GM19395 (cell line): ENCODE data around the gene SPINK1.
"Not testable (repeated sequence)": the region's sequence is repeated elsewhere in the genome, so short reads cannot be mapped to it uniquely, and the experiment has no call there.

Source experiments
- ATAC-seq: cut with Tn5 transposase; IDR thresholded peaks from one replicate; pipeline ENCODE4 v1.9.1; 2021; ENCODE audit warnings: mild to moderate bottlenecking, moderate library complexity; ENCODE audit not compliant: unreplicated experiment

The SPINK1 gene

DNA sequence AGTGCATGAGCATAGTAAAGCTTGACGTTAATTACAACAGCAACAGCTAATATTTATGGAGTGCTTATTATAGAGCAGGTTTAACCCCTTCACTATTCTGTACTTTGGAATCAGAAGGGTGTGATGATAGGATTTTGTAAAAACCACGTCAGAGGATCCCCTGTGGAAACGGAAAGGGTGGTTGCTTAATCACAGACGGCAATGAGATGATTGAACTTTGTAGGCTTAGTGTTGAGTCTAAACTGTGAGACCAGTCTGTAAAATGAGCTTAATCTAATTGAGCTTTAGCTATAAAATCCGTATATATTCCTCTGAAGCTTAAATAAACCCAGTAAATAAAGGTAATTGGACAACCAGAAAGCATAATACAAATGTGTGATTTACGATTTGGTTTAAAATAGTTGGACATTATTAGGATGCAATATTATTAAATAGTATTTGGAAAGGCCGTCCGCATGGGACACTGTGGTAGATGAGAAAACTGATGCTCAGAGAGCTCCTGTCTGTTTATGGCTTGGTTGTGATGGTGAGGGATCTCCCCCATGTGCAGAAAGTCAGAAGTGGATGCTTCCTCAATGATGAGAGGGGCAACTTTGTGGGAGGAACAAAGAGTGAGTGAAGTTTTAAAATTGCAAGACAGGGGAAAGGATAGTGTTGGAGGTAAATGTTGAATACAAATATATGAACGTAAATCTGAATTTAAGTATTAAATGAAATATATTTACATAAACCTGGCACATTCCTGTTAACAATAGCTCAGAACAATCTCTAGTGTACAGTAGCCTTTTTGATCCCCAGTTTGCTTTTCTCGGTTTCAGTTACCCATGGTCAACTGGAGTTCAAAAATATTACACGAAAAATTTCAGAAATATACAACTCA, 23.7 kb upstream of the SPINK1 start:
- ATAC-seq: no peak

- ATAC-seq: no peak
Measured at GRCh38 chr5:147854331-147854730, 22.9 kb upstream of the SPINK1 start.

DNA sequence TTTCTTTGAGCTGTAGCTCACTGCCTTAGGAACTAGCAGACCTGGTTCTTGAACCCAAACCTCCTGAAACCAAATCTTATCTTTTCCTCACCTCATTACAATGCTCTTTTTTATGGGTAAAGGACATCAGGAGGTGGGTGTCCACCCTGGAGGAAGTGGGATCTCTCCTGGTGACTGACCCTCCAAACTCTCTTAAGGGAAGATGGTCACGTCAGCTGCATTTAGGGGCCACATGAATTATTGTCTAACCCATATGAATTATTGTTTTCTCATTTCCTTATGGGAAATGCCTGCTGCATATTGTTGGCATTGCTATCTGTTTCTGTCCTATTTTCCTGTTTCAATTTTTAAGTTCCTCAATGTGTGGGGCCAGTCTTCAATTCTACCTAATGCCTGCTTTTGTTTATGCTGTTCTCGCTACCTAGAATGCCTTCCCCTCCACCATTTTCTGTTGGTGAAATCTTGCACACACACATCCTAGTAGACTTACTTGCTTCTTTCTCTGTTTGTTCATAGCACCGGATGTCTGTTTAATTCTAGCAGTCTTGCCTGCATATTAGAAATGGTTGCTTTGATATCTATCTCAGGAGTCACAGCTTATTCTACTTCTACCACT, 22.0 kb upstream of the SPINK1 start:
- ATAC-seq: no peak

DNA sequence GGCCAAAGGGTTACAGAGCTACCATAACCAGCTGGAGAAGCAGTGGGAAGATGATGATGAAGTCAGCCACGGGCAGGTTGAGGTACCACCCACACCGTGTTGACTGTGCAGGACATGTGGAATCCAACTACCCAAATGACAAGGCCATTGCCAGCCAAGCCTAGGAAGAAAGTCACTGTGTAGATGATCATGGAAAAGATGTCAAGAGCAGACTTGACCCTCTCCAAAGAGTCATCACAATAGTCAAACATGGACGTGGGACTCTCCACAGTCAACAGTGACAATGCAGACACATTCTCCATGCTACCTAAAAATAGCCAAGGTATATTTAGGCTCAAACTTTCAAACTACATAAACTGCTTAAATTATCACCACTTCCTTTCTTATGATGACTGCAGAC, 20.9 kb upstream of the SPINK1 start:
- no peak for ATAC-seq

DNA sequence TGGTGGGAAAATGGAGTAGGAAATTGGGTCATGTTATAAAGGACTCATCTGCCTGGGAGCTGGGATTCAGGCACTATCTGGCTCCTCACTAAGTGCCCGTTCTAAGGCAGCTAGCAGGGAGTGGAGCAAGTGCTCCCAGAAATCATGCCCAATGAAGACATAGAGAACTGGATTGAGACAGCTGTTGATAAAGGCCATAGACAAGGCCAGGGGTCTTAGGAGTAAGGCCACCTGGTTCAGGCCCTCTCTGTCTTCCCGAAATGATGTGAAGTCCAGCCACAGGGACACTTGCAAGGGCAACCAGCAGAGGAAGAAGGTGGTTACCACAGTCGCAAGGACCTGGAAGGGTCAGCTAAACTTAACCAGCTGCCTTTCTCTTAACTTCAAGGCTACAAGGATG, 20.1 kb upstream of the SPINK1 start:
- ATAC-seq: no peak

GRCh38 chr5:147849226-147849625, 17.8 kb upstream of the SPINK1 start:
- no peak for ATAC-seq

DNA sequence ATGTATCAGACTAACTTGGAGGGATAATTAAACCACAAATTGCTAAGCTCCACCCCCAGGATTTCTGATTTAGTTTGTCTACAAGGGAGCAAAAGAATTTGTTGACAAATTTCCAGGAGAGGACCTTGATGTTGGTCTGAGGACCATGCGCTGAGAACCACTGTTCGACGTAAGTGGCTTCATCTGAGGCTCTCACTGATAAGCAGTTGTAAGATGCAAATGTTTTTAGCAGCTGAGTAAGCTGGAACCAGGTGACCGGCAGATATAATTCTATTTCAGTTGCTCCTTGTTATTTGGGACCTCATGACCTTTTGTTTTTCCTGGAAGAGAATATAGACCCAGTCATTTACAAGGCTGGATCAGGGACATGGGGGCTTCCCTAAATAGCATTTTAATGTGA, 14.1 kb upstream of the SPINK1 start:
- ATAC-seq: no peak

GRCh38 chr5:147844846-147845245, 13.4 kb upstream of the SPINK1 start:
- ATAC-seq: no peak

GRCh38 chr5:147842869-147843268, 11.4 kb upstream of the SPINK1 start:
- no peak for ATAC-seq

DNA sequence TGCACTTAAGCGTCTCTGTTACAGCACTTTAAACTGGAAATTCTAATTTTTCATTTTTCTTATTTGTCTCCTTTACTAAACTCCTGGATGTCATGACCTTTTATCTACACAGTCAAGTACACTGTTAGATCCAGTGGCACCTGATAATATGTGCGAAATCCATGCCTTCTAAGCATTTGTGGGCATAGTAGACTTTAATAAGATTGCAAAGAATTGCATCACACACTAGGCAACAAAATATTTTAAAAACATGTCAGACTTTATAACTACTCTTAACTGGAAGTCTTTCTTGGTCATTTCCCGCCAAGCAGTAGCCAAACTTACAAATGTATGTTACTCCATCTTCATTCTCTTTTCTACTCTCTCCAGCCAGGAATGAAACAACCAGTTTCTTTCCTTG, 5.0 kb upstream of the SPINK1 start:
- no peak for ATAC-seq

DNA sequence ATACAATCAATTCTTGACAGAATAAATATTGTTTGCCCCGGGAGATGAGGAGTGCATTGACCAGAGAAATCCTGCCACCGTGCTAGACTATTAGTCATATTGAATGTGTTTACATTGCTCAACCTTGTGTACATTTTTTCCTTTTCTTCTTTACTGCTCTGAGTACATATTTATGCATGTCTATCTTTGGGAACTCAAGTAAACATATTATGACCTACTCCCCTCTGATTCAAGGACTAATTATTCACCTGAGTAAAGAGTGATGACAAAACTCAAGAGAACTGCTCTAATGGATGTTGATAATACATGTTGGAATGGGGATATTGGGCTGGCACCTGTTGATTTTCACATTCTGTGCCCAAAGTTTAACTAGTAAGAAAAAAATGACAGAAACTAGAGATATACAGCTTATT, 3.9 kb upstream of the SPINK1 start:
- ATAC-seq: no peak

DNA sequence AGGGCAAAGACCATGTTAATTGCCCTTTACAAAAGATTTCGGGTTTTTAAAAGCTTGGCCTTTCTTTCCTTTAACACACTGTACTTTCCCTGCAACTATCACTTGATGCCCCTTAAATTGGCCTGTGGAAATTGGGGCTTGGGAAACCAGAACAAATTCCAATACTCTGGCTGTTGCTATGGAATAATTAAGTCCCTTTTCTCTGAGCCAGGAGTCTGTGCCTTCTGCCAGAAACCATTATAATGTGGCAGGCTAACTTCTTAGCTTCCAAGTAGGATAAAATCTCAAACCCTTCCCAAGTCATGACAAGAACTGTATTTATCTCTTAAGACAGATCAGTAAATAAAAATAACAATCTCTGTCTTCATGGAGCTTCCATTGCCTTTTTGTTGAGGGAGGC, 1.1 kb upstream of the SPINK1 start:
- no peak for ATAC-seq

- ATAC-seq: no peak
Measured at GRCh38 chr5:147830035-147830434, 1.4 kb downstream of the SPINK1 start.

DNA sequence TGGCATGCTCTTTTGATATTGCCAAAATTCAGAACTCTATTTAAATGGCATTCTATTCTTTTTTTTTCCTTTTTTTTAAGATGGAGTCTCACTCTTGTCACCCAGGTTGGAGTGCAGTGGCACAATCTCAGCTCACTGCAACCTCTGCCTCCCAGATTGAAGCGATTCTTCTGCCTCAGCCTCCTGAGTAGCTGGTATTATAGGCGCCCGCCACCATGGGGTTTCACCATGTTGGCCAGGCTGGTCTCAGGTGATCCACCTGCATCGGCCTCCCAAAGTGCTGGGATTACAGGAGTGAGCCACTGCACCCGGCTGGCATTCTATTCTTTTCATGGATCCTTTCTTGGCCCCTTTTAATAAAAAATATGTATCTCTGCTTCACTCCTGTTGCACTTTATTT, 4.5 kb downstream of the SPINK1 start:
- not testable (repeated sequence) for ATAC-seq

DNA sequence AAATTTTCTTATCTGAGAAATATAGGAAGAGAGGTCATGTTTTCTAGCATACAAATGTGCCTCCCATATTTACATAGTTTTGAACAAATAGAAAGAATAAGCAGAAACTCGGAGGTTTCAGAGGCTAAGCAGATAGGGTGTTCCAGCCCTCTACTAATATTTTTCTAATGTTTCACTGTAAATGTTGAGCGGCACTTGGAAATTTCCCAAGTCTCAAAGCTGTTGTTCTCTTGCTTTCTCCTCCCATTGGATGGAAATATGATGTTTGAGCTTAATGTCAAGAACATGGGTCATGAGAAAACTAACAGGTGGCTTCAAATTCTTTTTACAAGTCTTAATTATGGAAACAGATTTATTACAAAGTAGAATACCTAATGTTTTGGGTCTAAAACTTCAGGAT, 5.1 kb downstream of the SPINK1 start:
- no peak for ATAC-seq

- peak; percentile 94 for ATAC-seq
Measured at GRCh38 chr5:147822686-147823491, 8.6 kb downstream of the SPINK1 start.

- peak; percentile 16 for ATAC-seq
Measured at GRCh38 chr5:147822222-147822621, 9.2 kb downstream of the SPINK1 start.

- no peak for ATAC-seq
Measured at GRCh38 chr5:147821766-147822165, 9.7 kb downstream of the SPINK1 start.

- ATAC-seq: no peak
Measured at GRCh38 chr5:147819261-147819770, 12.2 kb downstream of the SPINK1 start.

- no peak for ATAC-seq
Measured at GRCh38 chr5:147818290-147818689, 13.2 kb downstream of the SPINK1 start.

GRCh38 chr5:147813696-147814095, 17.8 kb downstream of the SPINK1 start:
- no peak for ATAC-seq
